GM12878 (cell line): ENCODE data around the gene DLEC1. TPM values are rescaled to one million over a fixed set of nuclear protein-coding genes. Genes with fewer than 3 reads are reported as not detected.
A peak's percentile ranks its signal among the peaks of the same experiment; 100 is the strongest.

Source experiments
- E2F8 ChIP-seq: fragments of 450-650 bp; IDR thresholded peaks from 2 replicates; pipeline ENCODE4 v1.6.1; 2018; ENCODE audit warnings: mild to moderate bottlenecking, low read depth, moderate library complexity; ENCODE audit not compliant: partially characterized antibody
- EED ChIP-seq: sonication (generic); IDR thresholded peaks from 2 replicates; pipeline ENCODE4 v1.6.1; 2016; ENCODE audit warnings: antibody characterized with exemption, low read depth
- FOXK2 ChIP-seq: fragments of 450-650 bp; IDR thresholded peaks from 2 replicates; pipeline ENCODE4 v1.6.1; 2017; ENCODE audit warnings: mild to moderate bottlenecking, moderate library complexity
- IRF5 ChIP-seq: fragments of 450-650 bp; IDR thresholded peaks from 2 replicates; pipeline ENCODE4 v1.6.1; 2017; ENCODE audit warnings: borderline replicate concordance
- MXI1 ChIP-seq: fragments of 150-350 bp; IDR thresholded peaks from 2 replicates; pipeline ENCODE4 v1.6.1; 2011; ENCODE audit warnings: low read depth, mild to moderate bottlenecking, inconsistent platforms, low read length, improper control_type of control experiment
- NFYA ChIP-seq: IDR thresholded peaks from 2 replicates; pipeline ENCODE4 v1.6.1; 2011; ENCODE audit warnings: low read depth, mild to moderate bottlenecking, low read length, improper control_type of control experiment, borderline replicate concordance
- PKNOX1 ChIP-seq: fragments of 450-650 bp; IDR thresholded peaks from 2 replicates; pipeline ENCODE4 v1.6.1; 2016; ENCODE audit warnings: mild to moderate bottlenecking
- SIN3A ChIP-seq: IDR thresholded peaks from 2 replicates; pipeline ENCODE4 v1.6.1; 2012; ENCODE audit warnings: low read depth, low read length, improper control_type of control experiment
- SPI1 ChIP-seq: IDR thresholded peaks from 2 replicates; pipeline ENCODE4 v1.6.1; 2011; ENCODE audit warnings: low read depth, mild to moderate bottlenecking, low read length, moderate library complexity, borderline replicate concordance; ENCODE audit not compliant: insufficient read depth
- STAT1 ChIP-seq: fragments of 450-650 bp; conservative IDR thresholded peaks from 2 replicates; pipeline ENCODE4 v1.6.1; 2014; ENCODE audit warnings: antibody characterized with exemption, mild to moderate bottlenecking
- TARDBP ChIP-seq: IDR thresholded peaks from 2 replicates; pipeline ENCODE4 v1.6.1; 2016; ENCODE audit warnings: borderline replicate concordance
- TCF3 ChIP-seq: IDR thresholded peaks from 2 replicates; pipeline ENCODE4 v1.6.1; 2012; ENCODE audit warnings: low read depth, mild to moderate bottlenecking, low read length, borderline replicate concordance; ENCODE audit not compliant: insufficient read depth
- USF1 ChIP-seq: IDR thresholded peaks from 2 replicates; pipeline ENCODE4 v1.6.1; 2011; ENCODE audit warnings: borderline replicate concordance, low read depth, mild to moderate bottlenecking, moderate library complexity, mixed read lengths, low read length; ENCODE audit not compliant: insufficient read depth; ENCODE audit errors: extremely low read length
- ZNF207 ChIP-seq: fragments of 450-650 bp; IDR thresholded peaks from 2 replicates; pipeline ENCODE4 v1.6.1; 2014; ENCODE audit warnings: antibody characterized with exemption, mild to moderate bottlenecking, borderline replicate concordance
- ZNF687 ChIP-seq: fragments of 450-650 bp; IDR thresholded peaks from 2 replicates; pipeline ENCODE4 v1.6.1; 2017; ENCODE audit warnings: mild to moderate bottlenecking, moderate library complexity
- polyA plus RNA-seq, 11 experiments: library from polyadenylated mRNA; depleted of rRNA in 4 of 11; unstranded in 6 of 11; stranded (reverse) in 5 of 11; fragments of >200 nt; fragmentation: Nextera tagmentation in 4 of 11; fragmentation: Illumina TruSeq in 1 of 11; extraction: Ambion mirVana in 4 of 11; extraction: Trizol in 1 of 11; gene quantifications; 1 replicate in 1 of 11; 2 replicates in 10 of 11; pipeline versions ENCODE4 v1.2.1 to v1.2.3, GENCODE V29; 2011 to 2016; ENCODE audit warnings: inconsistent platforms in 2 of 11, missing spikeins in 2 of 11, low read depth in 1 of 11
- total RNA-seq, 4 experiments: library from RNA; depleted of rRNA in 3 of 4; stranded (reverse); fragments of >200 nt in 3 of 4; fragmentation: Illumina TruSeq in 1 of 4; extraction: Trizol in 1 of 4; gene quantifications; 2 replicates each; pipeline versions ENCODE4 v1.2.1 to v1.2.3, GENCODE V29; 2013 to 2021

DLEC1 gene
- total and polyA plus RNA-seq, 10 of the 15 experiments (the other 5 are each of a cell fraction or from before 2014, with no cell fraction given), result 0.03 to 0.29 (median 0.07) TPM; not detected in 3

- TF ChIP-seq E2F8 (peak; percentile 88), USF1 (no peak), IRF5 (no peak), NFYA (peak; percentile 77), PKNOX1 (peak; percentile 99), TARDBP (no peak), MXI1 (peak; percentile 70), EED (no peak; the same call in 1 of the 2 replicates), ZNF207 (0 out of 2 replicates have a peak, but pooled peaks have one; percentile 25), SPI1 (peak; percentile 73), TCF3 (0 out of 2 replicates have a peak, but pooled peaks have one; percentile 10), ZNF687 (peak; percentile 77), STAT1 (peak; percentile 52; the same call in 1 of the 2 replicates), SIN3A (no peak), FOXK2 (no peak)
These were observed 126.1 kb downstream of the DLEC1 start, which contains the start of gene OXSR1 (continued) for GRCh38 chr3:38164952-38165721.
